ENCODE results near the gene RCVRN.

RCVRN gene

GRCh38 chr17:9905078-9905415 lies at the start of gene RCVRN:
TSS of gene RCVRN (minus strand) at chr17:9905271. CDS start at chr17:9905180, 91 bp downstream.
- no peak for FAIRE-seq

GRCh38 chr17:9953492-9953891 lies 48.4 kb upstream of the RCVRN start:
- FAIRE-seq (no peak), DNase-seq (ENCODE audit: low spot score) (no peak)

More at GRCh38 chr17:9905078-9905415, at the start of gene RCVRN:
- no peak for DNase-seq (ENCODE audit: low spot score)

- no peak for FAIRE-seq
- DNase-seq (ENCODE audit: low spot score): no peak
Observed at GRCh38 chr17:9951803-9952202, 46.7 kb upstream of the RCVRN start.

GRCh38 chr17:9948928-9949327 lies 43.9 kb upstream of the RCVRN start:
- FAIRE-seq (no peak), DNase-seq (ENCODE audit: low spot score) (no peak)

GRCh38 chr17:9944704-9945103 lies 39.6 kb upstream of the RCVRN start:
- DNase-seq (ENCODE audit: low spot score) (no peak), FAIRE-seq (no peak)

GRCh38 chr17:9943343-9943742 lies 38.3 kb upstream of the RCVRN start:
- DNase-seq (ENCODE audit: low spot score) (no peak), FAIRE-seq (no peak)

- FAIRE-seq (no peak), DNase-seq (ENCODE audit: low spot score) (no peak)
Observed at GRCh38 chr17:9942885-9943284, 37.8 kb upstream of the RCVRN start.

GRCh38 chr17:9941305-9941704 lies 36.2 kb upstream of the RCVRN start:
- FAIRE-seq (no peak), DNase-seq (ENCODE audit: low spot score) (no peak)

- FAIRE-seq: no peak
- DNase-seq (ENCODE audit: low spot score): no peak
Observed at GRCh38 chr17:9940841-9941240, 35.8 kb upstream of the RCVRN start.

- DNase-seq (ENCODE audit: low spot score) (no peak), FAIRE-seq (no peak)
Observed at GRCh38 chr17:9938764-9939163, 33.7 kb upstream of the RCVRN start.

- no peak for FAIRE-seq
- no peak for DNase-seq (ENCODE audit: low spot score)
Observed at GRCh38 chr17:9937901-9938300, 32.8 kb upstream of the RCVRN start.

GRCh38 chr17:9937241-9937761 lies 32.2 kb upstream of the RCVRN start:
- no peak for DNase-seq (ENCODE audit: low spot score)
- no peak for FAIRE-seq

- DNase-seq (ENCODE audit: low spot score) (no peak), FAIRE-seq (no peak)
Observed at GRCh38 chr17:9936095-9936494, 31.0 kb upstream of the RCVRN start.

GRCh38 chr17:9935408-9935807 lies 30.3 kb upstream of the RCVRN start:
- DNase-seq (ENCODE audit: low spot score) (no peak), FAIRE-seq (no peak)

GRCh38 chr17:9934331-9934730 lies 29.3 kb upstream of the RCVRN start:
- FAIRE-seq (no peak), DNase-seq (ENCODE audit: low spot score) (no peak)

GRCh38 chr17:9932491-9932890 lies 27.4 kb upstream of the RCVRN start:
- DNase-seq (ENCODE audit: low spot score): peak; percentile 22
- no peak for FAIRE-seq

- FAIRE-seq: no peak
Observed at GRCh38 chr17:9931144-9931741, 26.2 kb upstream of the RCVRN start.

GRCh38 chr17:9929871-9930270 lies 24.8 kb upstream of the RCVRN start:
- DNase-seq (ENCODE audit: low spot score) (no peak), FAIRE-seq (no peak)

More at GRCh38 chr17:9931144-9931741, 26.2 kb upstream of the RCVRN start:
- no peak for DNase-seq (ENCODE audit: low spot score)

- peak; percentile 63 for DNase-seq (ENCODE audit: low spot score)
- FAIRE-seq: no peak
Observed at GRCh38 chr17:9928601-9929333, 23.7 kb upstream of the RCVRN start.

- DNase-seq (ENCODE audit: low spot score) (no peak), FAIRE-seq (no peak)
Observed at GRCh38 chr17:9926150-9926804, 21.2 kb upstream of the RCVRN start.

GRCh38 chr17:9925457-9925856 lies 20.4 kb upstream of the RCVRN start:
- DNase-seq (ENCODE audit: low spot score): no peak
- FAIRE-seq: no peak

GRCh38 chr17:9924735-9925191 lies 19.7 kb upstream of the RCVRN start:
- no peak for FAIRE-seq
- peak; percentile 54 for DNase-seq (ENCODE audit: low spot score)

Data from urothelium cell line (cell line).